HG02610 (cell line): ENCODE measurements around the gene FNDC10.

Experiments used
- ATAC-seq: cut with Tn5 transposase; IDR thresholded peaks from one replicate; pipeline ENCODE4 v1.9.1; 2021; ENCODE audit warnings: mild to moderate bottlenecking, moderate library complexity; ENCODE audit not compliant: unreplicated experiment

Gene FNDC10

GRCh38 chr1:1616045-1616790, 16.3 kb upstream of the FNDC10 start:
- peak; percentile 14 for ATAC-seq

DNA sequence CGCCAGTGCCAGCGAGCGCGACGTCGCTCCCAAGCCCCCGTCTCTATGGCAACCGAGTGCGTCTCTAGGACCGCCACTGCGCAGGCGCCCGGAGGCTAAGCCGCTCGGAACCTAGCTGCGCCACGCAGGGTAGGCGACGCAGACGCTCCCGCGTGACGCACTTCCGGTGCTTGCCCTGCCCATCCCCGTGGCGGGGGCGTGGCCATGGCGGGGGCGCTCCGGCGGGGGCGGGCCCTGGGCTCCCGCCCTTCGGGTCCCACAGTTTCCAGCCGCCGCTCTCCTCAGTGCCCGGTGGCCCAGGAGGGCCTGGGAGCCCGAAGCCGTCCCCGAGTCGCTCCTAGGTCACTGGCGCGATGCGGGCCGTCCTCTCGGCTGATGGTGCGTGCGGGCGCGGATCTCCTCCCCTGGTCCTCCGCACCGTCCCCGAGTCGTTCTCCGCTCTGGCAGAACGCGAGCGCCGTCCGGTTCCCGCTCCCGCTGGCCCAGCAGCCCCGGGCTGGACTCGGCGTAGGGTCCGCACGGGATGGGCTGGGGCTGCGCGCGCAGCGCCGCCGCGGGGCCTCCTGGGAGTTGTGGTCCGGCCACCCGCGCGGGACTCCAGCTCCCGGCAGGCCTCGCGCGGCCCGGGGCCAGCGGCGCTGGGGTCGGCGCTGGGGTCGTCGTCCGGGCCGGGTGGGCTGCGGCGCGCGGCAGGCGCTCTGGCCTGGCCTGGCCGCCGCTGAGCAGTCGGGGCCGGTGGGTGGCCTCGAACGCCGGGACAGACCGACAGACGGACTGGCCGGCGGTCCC, 15.5 kb upstream of the FNDC10 start, which contains the start of gene MIB2:
MIB2 (plus strand) TSS at position 245 of the 789 bp plus-strand sequence. CDS start 7,953 bp downstream, outside the sequence.
- ATAC-seq = peak; percentile 75

DNA sequence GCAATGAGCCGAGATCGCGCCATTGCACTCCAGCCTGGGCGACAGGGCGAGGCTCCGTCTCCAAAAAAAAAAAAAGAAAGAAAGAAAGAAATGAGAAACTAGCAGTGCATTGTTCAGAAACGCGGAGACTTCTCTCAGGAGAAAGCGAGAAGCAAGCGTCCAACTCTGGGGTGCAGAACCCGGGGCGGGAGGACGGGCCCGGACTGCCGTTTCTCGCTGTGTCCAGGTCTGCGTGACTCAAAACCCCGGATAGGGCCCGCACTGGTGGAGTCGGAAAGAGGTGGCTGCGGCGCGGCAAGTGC, 15.0 kb upstream of the FNDC10 start:
- no peak for ATAC-seq

- no peak for ATAC-seq
These were observed 14.4 kb upstream of the FNDC10 start for GRCh38 chr1:1614204-1614953.

- ATAC-seq = no peak
These were observed 13.7 kb upstream of the FNDC10 start for GRCh38 chr1:1613509-1614082.

GRCh38 chr1:1612104-1612400, 12.1 kb upstream of the FNDC10 start:
- no peak for ATAC-seq

DNA sequence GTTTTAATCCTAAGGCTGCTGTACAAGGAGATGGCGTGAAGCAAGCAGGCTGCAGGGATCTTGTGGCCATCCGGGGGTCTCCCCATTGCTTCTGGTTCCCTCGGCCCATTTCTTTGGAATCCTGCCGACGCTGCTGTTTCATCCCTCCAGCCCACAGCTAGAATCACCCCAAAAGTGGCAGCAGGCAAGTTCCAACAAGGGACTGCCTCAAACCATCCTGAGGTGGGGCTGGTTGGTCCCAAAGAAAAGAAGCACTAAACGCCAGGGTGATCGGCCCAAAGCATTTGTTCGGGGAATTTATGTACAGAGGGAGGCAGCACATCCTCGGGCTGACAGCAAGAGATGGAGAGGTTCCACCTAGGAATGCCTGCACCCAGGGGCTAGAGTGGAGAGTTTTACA, 10.9 kb upstream of the FNDC10 start:
- no peak for ATAC-seq

DNA sequence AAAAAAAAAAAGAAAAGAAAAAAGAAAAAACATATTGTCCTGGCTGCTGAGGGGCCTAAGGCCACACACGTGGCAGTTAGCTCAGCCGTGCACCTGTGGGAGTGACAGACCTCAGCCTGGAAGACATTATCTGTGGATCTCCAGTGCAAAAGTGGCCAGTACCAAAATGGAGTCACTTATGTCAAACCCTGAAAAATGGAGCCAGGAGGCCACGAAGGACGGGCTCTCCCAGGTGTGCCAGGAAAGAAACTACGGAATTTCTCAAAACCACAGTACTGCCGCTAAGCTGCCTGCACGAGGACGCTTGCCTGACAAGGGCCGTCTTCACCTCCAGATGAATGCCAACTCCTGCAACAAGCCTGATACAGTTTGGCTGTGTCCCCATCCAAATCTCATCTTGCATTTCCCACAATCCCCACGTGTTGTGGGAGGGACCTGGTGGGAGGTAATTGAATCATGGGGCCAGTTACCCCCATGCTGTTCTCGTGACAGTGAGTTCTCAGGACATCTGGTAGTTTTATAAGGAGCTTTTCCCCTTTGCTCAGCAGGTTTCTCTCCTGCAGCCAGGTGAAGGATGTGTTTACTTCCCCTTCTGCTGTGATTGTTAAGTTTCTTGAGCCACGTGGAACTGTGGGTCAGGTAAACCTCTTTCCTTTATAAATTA, 10.0 kb upstream of the FNDC10 start:
- ATAC-seq = no peak

GRCh38 chr1:1606232-1606631, 6.3 kb upstream of the FNDC10 start:
- no peak for ATAC-seq

DNA sequence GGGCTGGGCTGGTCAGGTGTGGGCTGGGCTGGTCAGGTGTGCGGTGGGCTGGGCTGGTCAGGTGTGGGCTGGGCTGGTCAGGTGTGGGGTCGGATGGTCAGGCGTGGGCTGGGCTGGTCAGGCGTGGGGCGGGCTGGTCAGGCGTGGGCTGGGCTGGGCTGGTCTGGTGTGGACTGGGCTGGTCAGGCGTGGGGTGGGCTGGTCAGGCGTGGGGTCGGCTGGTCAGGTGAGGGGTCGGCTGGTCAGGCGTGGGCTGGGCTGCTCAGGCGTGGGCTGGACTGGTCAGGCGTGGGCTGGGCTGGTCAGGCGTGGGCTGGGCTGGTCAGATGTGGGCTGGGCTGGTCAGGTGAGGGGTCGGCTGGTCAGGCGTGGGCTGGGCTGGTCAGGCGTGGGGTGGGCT, 5.8 kb upstream of the FNDC10 start:
- no peak for ATAC-seq

DNA sequence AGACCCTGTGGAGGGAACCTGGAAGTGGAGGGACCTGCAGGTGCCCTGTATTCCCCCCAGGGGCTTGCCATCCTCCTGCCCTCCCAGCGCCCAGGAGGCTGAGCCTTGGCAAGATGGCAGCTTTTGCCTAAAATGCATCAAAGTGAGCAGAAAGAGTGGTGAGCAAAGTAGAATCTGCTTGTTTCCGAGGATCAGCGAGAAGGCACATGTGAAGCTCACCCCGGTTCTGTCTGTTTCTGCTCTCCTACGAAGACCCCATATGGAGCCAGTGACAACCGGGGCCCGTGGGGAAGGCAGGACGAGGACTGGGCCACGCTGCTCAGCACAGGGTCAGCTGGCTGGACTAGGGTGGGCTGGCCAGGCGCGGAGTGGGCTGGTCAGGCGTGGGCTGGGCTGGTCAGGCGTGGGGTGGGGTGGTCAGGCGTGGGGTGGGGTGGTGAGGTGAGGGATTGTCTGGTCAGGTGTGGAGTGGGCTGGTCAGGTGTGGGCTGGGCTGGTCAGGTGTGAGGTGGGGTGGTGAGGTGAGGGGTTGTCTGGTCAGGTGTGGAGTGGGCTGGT, 5.2 kb upstream of the FNDC10 start:
- ATAC-seq = no peak

- no peak for ATAC-seq
These were observed 4.6 kb upstream of the FNDC10 start for GRCh38 chr1:1604374-1605033.

DNA sequence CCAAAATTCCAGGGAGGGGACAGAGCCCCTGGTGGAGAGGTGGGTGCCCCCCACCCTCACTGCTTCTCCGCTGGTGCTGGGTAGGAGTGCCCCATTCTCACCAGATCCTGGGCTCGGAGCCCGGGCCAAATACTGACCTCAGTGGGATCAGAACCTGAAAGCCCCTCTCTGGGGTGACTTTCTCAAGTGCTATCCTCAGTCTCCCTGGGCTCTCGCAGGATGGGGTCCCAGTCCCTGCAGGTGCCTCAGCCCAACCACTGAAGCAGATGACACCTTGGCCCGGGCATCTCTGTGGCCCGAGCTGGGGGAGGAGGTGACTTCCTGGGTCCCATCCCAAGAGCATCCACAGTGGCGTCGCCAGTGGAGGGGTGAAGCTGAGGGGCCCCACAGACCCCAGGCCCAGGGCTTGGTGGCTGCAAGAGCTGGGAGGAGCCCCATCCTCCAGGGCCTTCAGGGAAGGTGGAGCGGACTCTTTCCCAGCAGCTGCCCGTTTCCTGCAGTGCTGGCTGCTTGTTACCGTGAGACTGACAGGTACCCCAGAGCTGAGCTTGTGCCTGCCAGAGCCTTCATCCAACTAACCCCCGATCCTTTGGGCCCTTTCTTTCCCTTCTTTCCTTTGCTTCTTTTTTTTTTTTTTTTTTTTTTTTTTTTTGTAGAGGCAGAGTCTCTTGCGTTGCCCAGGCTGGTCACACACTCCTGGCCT, 3.9 kb upstream of the FNDC10 start:
- no peak for ATAC-seq

DNA sequence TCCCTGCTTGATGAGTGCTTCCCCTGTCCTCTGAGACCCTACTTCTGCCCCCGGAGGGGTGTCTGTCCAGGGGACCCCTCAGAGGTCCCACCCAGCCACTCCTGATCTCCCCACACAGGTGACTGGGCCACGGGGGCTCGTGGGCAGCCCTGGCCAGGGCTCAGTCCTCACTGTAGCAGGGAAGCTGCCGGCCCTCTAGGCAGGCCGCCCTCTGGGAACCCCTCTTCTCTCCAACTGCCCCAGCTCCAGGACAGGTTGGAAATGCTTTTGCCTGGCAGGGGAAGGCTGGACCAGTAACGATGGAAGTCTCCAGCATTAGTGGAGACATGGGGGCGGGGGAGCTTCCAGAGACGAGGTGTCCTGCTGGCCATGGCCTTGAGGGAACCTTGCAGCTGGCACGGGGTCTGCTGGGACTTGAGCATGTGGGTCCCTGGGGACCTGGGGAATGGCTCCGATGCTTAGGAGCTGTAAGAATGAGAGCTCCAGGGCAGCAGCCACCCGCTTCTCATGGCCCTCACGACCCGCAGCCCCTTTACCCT, 3.1 kb upstream of the FNDC10 start:
- no peak for ATAC-seq

DNA sequence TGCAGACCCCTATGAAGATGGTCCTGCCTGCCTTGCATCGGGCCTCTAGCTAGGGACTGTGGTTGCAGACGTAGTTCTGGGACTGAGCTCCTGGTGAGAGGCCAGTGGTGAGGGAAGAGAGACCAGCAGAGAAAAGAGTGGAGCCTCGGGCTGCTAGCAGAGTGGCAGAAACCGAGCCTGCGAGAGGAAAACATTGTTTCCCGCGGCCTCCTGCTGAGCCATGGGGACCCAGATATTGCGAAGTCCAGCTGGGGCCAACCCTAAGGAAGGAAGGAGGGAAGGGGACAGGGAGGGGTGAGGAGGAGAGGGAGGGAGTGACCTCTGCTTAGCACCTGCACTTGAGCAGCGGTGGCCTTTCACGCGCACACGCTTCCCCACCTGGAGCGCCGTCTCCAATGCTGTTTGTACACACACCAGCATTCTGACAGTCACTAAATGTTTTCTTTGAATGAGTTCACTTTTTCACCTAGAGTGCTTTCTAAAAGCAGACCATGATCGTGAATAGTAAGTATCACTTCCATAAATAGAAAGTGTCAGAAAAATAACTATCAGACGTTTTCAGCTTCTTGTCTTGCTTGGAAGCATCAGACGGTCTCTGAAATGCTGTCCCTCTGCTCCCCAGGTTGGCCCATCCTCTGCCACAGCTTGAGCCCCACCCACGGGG, 2.5 kb upstream of the FNDC10 start:
- ATAC-seq = no peak

GRCh38 chr1:1601564-1602303, 1.8 kb upstream of the FNDC10 start:
- ATAC-seq = no peak

DNA sequence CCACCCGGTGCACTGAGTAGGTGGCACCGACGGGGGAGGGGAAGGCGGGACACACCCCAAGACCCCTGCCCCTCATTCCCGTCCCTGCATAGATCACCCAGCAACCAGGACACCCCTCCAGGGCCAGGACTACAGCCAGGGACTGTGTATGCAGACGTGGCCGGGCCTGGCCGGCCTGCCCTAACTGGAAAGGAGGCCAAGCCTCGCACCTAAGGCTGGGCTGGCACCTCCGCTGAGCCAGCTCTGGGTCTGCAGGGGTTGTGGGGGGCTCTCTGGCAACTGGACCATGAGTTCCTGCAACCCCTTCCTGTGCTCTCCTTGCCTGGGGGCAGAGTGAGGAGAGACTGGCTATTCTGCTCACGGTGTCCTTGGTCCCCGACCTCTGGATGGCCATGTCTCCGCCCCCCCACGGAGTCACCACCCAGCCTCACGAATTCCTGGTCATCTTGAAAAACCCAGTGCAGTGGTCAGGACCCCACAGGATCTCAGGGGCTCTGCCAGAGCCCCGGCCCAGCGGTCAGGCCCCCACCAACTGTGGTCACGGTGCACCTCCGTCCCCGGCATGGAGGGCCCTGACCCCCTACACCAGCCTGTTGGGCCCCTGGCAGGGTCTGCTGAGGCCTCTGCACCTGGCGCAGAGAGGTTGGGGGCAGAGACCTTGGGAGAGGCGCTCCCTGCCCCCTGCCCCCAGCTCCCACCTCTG, 1.1 kb upstream of the FNDC10 start:
- no peak for ATAC-seq
